AG09309 (cell line): ENCODE measurements around the gene NOS1AP.
"Not testable (repeated sequence)": the region's sequence is repeated elsewhere in the genome, so short reads cannot be mapped to it uniquely, and the experiment has no call there.

ENCODE experiments used
- DNase-seq: peaks from one replicate; pipeline ENCODE4 v3.0.0-alpha.2; 2010; ENCODE audit warnings: low read depth
- H3K4me3 ChIP-seq: 2 replicates; pipeline ENCODE4 v1.5.1; 2011; ENCODE audit warnings: mild to moderate bottlenecking, low read depth, low read length, moderate library complexity; ENCODE audit not compliant: control insufficient read depth
- TF ChIP-seq, protein P1 (sequence below): IDR thresholded peaks from 2 replicates; pipeline ENCODE4 v1.5.1; 2011; ENCODE audit warnings: mild to moderate bottlenecking, low read depth, low read length, inconsistent platforms; ENCODE audit not compliant: insufficient read depth, control insufficient read depth; ENCODE audit errors: missing control alignments

The NOS1AP gene

DNA sequence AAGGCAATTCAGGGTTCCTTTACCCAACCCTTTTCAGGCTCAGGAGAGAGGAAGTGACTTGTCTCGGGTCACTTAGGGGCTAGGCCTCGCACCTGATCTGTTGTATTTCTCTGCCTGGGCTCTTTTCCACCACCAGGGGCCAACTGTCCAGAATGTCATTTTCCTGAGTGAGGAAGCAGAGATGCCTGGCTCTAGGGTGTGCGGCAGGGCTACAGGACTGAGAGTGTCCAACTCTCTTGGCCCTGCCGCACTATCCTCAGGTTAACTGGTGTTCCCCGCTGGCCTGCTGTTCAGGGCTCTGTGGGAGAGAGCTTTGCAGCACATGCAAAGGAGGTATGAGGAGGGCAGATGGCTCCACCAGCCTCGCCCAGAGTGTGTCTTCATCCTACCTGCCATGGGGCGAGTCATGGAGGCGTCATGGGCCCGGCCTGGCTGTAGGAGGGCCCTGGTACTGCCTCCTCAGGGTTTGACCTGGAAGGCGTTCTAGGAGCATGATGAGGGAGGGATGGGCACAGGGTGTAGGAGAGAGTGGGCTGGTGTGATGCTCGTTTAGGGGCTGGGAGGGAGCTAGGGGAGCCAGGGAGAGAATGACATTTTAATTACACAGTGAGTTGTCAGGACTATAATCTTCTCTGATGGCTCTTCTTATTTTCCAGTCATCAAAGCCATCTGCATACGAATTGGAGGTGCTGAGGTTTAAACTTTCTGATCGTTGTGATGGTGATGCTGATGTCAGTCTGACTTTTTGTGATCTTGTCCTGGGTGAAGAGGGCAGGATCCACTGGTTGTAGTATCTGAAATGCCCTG is 128.3 kb downstream of the NOS1AP start:
- TF ChIP-seq, protein P1, sequence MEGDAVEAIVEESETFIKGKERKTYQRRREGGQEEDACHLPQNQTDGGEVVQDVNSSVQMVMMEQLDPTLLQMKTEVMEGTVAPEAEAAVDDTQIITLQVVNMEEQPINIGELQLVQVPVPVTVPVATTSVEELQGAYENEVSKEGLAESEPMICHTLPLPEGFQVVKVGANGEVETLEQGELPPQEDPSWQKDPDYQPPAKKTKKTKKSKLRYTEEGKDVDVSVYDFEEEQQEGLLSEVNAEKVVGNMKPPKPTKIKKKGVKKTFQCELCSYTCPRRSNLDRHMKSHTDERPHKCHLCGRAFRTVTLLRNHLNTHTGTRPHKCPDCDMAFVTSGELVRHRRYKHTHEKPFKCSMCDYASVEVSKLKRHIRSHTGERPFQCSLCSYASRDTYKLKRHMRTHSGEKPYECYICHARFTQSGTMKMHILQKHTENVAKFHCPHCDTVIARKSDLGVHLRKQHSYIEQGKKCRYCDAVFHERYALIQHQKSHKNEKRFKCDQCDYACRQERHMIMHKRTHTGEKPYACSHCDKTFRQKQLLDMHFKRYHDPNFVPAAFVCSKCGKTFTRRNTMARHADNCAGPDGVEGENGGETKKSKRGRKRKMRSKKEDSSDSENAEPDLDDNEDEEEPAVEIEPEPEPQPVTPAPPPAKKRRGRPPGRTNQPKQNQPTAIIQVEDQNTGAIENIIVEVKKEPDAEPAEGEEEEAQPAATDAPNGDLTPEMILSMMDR = no peak
- DNase-seq = no peak
- no peak overlapping the region for H3K4me3 ChIP-seq

DNA sequence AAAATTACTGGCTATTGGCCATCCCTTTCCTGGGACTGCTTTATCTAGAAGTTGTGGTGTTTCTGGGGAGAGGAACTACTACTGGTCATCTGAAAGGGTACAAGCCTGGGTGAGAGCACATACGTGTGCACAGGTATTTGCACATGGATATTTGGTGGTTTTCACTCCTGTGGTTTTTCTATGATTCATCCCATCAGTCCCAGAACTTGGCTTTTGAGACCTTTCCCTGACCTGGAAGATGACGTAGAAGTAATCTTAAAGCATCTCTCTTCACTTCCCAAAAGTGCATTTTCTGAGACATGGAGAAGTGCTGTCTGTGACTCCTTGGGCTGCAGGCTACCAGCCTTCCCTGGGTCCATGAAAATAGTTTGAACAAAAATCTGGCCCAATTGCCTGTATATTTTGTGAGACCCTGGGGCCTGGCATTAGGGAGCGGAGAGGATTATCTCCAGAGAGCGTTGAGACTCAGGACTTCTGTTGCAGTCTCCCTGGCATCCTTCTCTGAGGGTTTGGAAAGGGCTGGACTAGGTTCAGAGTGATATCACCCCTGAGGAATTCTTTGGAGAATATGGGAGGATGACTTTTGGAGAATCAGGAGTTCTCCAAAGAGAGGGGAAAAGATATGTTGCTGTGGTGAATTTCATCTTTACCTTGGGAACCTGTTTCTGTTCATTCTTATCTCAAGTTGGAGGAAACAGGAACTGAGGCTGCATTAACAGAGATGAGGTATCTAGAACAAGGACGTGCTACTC is 130.8 kb downstream of the NOS1AP start:
- no peak for DNase-seq
- TF ChIP-seq, protein P1 = no peak
- H3K4me3 ChIP-seq = no peak overlapping the region

DNA sequence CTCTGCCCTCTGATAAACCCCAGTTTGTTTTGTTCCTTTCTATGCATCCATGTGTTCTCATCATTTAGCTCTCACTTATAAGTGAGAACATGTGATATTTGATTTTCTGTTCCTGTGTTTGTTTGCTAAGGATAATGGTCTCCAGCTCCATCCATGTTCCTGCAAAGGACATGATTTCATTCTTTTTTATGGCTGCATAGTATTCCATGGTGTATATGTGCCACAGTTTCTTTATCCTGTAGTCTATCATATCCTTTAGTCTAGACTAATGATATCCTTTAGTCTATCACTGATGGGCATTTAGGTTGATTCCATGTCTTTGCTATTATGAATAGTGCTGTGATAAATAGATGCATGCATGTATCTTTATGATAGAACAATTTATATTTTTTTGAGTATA is 131.6 kb downstream of the NOS1AP start:
- not testable (repeated sequence) for DNase-seq

DNA sequence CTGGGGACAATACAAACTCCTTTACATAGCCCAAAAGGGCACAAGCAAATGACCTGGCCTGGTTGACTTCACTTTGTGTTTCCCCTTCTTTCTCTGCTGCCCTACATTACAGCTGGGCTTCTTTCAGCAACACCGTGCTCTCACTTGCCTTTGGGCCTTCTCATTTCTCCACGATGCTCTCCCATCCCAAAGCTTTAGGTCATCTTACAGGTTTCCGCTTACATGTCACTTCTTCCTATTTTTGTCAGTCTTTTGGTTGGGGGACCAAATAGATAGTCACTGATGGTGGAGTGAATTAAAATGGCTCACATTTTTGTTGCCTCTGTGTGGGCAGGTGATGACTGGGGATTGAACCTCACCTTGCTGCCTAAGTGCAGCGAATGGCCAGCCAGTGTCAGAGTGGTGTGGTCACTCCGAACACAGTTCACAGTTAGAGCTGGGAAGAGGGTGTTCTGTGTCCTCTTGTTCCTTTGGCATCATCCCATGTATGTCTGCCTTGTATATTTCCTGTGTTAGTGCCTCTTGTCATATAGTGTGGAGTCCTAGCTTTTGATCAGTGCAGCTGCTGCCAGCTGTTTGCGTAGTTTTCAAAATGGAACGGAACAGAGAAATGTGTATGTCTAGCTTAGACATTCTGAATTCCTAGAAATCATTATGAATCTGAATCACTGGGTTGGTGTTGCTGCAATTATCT is 134.8 kb downstream of the NOS1AP start:
- H3K4me3 ChIP-seq = no peak overlapping the region
- TF ChIP-seq, protein P1 = no peak
- DNase-seq = no peak

More for the DNA sequence above, 131.6 kb downstream of the NOS1AP start:
- not testable (repeated sequence) for H3K4me3 ChIP-seq

DNA sequence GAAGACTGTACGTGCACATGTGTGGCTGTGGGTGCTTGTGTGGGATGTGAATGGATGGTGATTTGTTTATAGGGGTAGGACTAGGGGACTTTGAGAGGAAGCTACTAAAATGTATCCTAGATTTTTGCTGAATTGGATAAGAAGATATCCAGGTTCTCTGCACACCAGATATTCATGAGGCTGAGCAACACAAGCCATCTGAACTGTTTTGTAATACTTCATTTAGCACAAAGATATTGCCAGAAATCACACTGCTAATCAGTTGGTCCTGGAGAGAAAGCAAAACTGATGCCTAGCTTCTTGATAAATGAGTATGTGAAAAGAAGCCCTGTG is 135.3 kb downstream of the NOS1AP start:
- H3K4me3 ChIP-seq = no peak overlapping the region
- TF ChIP-seq, protein P1 = no peak
- DNase-seq = no peak

DNA sequence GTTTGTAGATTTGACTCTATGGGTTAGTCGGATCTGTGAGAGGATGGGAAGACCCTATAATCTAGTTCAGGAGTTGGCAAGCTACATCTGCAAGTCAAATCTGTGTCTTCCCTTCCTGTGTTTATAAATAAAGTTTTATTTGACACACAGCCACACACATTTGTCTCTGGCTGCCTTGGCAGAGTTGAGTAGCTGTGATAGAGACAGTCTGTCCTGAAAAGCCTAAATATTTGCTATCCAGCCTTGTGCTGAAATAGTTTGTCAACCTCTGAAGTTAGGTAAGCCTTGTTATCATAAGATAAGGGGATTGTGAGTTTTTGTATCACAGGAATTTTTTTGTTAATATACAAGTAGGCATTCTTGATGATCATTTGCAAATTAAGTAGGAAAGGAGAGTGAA is 136.8 kb downstream of the NOS1AP start:
- TF ChIP-seq, protein P1 = no peak
- H3K4me3 ChIP-seq = no peak overlapping the region
- DNase-seq = no peak
